Activated T-cell treated with anti-CD3 and anti-CD28 coated beads, Interleukin-2, amount 50 U/mL, for 1 hour (primary cell): Measurements from ENCODE around the gene TBC1D3G.
"Not testable (repeated sequence)": the region's sequence is repeated elsewhere in the genome, so short reads cannot be mapped to it uniquely, and the experiment has no call there.

ENCODE experiments used
- DNase-seq: peaks from one replicate; pipeline ENCODE4 v3.0.0-alpha.2; 2020

The TBC1D3G gene

GRCh38 chr17:36323584-36323983, at the start of gene TBC1D3G:
Gene TBC1D3G, plus strand, starts transcription at chr17:36323884. Its CDS starts 1,528 bp downstream, at chr17:36325412.
- not testable (repeated sequence) for DNase-seq

- not testable (repeated sequence) for DNase-seq
Measured at GRCh38 chr17:36283256-36283655, 40.4 kb upstream of the TBC1D3G start.

DNA sequence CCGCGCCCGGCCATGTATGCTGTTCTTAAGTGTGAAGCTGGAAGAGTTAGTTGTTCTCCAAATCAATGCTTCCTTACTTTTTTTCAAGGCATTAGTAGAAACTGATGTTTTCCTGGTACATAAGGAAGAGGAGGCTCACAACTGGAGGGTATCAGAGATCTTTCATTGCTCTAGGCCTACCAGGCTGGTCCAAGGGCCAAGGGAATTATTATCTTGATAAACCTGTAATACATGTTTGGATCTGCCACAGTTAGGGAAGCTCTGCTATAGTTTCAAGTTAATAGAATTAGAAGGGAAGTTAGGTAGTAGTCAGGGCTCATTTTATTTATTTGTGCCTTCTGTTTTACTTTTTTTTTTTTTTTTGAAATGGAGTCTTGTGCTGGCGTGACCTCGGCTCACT, 39.5 kb upstream of the TBC1D3G start:
- not testable (repeated sequence) for DNase-seq

DNA sequence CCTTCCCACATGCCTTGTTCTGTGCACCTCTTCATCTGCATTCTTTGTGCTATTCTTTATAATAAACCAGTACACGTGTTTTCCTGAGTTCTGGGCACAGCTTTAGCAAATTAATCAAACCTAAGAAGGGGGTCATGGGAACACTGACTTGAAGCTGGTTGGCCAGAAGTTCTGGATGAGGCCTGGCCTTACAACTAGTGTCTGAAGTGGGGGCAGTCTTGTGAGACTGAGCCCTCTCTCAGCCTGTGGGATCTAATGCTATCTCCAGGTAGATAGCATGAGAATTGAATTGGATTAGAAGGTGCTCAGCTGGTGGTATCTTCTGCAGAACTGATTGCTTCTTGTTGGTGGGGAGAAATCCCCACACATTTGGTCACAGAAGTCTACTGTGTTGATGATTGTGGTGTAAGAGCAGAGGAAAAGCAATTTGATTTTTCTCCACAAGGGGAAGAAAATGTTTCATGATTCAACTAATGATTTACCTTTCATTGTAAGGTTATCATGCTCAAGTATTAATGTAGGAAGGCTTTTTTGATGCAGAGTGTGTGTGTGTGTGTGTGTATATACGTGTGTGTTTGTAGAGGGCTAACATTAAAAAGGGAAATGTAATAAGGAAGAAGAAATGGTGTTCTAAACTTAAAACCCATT, 33.6 kb upstream of the TBC1D3G start:
- DNase-seq: not testable (repeated sequence)

GRCh38 chr17:36295161-36295560, 28.5 kb upstream of the TBC1D3G start:
- not testable (repeated sequence) for DNase-seq

DNA sequence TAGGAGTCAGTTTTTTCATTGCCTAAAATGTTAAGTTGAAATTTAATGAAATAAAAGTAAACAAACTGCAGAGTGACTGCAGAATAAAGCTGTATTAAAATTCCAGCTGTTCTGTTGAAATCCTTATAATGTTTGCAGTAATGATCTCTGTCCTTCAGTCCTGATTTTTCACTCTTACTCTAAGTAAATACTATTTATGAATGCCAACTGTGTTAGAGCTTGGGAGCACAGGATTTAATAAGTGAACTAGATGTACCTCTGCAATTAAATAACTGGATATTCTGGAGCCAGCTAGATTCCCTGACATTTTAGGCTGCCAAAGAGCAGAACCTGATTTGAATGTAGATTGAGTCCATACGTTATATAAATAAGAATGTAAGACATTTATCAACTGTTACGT, 7.9 kb upstream of the TBC1D3G start:
- DNase-seq: not testable (repeated sequence)

DNA sequence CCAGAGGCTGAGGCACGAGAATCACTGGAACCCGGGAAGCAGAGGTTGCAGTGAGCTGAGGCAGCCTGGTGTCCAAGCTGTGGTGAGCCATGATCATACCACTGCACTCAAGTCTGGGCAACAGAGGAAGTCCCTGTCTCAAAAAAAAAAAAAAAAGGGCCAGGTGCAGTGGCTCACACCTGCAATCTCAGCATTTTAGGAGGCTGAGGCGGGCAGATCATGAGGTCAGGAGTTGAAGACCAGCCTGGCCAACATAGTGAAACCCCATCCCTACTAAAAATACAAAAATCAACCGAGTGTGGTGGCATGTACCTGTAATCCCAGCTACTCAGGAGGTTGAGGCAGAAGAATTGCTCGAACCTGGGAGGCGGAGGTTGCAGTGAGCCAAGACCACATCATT, 38.8 kb downstream of the TBC1D3G start:
- not testable (repeated sequence) for DNase-seq

DNA sequence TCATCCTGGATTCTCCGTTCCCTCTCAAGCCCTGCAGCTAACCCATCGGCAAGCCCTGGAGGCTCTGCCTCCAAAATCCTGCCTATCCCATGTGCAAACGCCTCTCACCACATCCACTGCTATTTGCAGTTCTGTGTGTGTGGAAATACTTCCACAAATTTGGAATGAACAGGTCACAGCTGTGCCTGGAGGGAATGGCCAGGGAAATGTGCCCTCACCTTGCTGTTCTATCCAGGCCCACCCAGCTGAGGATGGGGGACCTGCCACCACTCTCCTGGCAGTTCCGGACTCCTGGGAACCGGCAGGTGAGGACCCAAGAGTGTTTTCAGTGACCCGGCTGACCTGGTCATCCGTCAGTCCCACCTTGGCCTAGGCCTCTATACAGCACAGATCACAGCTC, 52.3 kb downstream of the TBC1D3G start:
- not testable (repeated sequence) for DNase-seq
